ENCODE measurements around the gene RPS24.

The RPS24 gene

GRCh38 chr10:78028438-78029268 is 5.0 kb upstream of the RPS24 start:
- no peak for DNase-seq

GRCh38 chr10:78029269-78030226 is 4.1 kb upstream of the RPS24 start, which contains the start of gene POLR3A:
Gene POLR3A (minus strand): TSS chr10:78029515. CDS start chr10:78029407, 108 bp downstream.
- peak; percentile 82 for DNase-seq

- no peak for DNase-seq
These were observed 351 bp upstream of the RPS24 start for GRCh38 chr10:78033387-78033636.

DNA sequence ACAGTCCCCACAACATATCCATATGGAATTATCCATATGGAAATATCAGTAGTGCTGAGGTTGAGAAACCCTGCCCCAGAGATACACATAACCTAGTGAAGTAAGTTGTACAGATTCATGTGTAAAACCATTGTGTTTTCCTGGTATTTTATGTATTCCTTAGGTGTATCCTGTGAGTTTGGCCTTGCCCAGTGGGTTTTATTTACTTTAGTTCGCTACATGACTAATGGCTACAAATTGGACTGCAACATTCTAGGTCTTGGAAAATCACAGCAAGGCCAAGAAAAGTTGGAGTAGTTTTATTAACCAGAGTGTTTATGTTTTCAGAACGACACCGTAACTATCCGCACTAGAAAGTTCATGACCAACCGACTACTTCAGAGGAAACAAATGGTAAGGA is 1.4 kb downstream of the RPS24 start:
- no peak for DNase-seq

DNA sequence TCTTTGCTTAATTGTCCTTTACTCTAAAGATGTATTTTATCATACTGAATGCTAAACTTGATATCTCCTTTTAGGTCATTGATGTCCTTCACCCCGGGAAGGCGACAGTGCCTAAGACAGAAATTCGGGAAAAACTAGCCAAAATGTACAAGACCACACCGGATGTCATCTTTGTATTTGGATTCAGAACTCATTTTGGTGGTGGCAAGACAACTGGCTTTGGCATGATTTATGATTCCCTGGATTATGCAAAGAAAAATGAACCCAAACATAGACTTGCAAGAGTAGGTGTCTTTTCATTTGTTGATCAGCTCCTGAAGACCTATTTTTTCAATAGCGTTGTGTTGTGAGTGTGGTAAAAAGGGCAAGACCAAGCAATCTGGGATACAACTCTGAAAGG is 1.8 kb downstream of the RPS24 start:
- no peak for DNase-seq

DNA sequence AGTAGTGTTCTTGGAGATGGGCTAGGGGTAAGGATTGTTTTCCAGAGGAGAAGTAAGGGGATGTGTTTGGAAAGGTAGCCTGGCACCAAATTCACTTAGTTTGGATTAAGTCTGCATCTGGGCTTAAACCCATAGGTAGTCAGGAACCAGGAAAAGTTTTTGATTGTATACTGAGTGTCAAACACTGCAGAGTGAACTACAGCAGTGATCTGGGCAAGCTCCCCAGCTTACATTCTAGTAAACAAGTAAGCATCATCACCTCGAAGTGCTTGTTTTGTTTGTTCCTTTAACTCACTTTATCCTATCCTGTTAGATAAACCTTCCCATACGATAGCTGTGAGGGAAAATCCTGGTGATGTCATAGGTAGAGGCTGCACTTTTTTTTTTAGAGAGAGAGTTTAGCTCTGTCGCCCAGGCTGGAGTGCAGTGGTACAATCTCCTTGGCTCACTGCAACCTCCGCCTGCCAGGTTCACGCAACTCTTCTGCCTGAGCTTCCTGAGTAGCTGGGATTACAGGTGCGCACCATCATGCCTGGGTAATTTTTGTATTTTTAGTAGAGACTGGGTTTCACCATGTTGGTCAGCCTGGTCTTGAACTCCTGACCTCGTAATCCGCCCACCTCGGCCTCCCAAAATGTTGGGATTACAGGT is 2.4 kb downstream of the RPS24 start:
- no peak for DNase-seq

- DNase-seq, result no peak
These were observed 4.4 kb downstream of the RPS24 start for GRCh38 chr10:78038105-78038504.

GRCh38 chr10:78038791-78039547 is 5.3 kb downstream of the RPS24 start:
- no peak for DNase-seq

- no peak for DNase-seq
These were observed 6.1 kb downstream of the RPS24 start for GRCh38 chr10:78039743-78040142.

- DNase-seq, result no peak
These were observed 7.8 kb downstream of the RPS24 start for GRCh38 chr10:78041170-78042057.

DNA sequence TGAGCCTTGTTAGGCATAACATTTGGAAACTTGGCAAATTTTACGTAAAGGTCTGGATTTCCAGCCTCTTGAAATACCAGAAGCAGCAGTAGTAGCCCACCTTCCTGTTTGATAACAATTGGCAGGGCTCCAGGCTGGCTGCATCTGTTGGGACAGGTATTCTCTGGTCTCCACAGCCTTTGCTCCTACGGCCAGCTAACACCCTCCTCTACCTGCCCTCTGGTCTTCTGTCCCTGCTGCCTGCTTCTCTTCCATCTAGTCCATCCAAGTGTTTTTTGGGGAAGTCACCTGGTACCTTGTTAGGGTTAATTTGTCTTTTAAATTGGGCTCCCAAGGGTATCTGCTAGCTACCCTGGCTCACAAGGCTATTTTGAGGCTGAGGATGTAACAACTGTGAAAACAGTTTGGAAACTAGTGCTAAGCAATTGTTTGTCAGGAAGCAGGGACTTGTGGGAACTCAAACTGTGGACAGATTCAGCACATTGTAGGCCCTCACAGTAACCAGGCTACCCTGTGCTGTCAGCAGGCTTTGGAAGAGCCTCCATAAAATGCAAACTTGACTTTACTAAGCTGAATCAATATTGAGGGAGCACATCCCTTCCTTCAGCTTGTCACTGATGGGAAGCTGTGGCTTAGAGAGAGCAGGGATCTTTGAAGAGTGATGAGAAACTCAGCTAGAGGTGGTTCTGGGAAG is 8.5 kb downstream of the RPS24 start:
- no peak for DNase-seq

DNA sequence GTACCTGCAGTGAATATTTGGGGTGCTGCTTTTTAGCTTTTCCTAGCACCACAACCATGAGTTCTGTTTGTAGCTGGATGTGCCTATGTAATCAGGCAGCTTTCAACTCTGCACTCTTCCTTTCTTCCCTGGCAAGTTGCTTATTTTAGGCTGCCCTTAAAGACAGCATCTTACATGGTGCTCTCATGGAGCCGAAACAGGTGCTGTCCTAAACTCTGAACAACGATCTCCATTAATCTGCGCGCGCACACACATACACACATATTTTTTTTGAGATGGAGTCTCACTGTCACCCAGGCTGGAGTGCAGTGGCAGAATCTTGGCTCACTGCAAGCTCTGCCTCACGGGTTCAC is 9.1 kb downstream of the RPS24 start:
- no peak for DNase-seq

GRCh38 chr10:78044179-78044578 is 10.5 kb downstream of the RPS24 start:
- no peak for DNase-seq

DNA sequence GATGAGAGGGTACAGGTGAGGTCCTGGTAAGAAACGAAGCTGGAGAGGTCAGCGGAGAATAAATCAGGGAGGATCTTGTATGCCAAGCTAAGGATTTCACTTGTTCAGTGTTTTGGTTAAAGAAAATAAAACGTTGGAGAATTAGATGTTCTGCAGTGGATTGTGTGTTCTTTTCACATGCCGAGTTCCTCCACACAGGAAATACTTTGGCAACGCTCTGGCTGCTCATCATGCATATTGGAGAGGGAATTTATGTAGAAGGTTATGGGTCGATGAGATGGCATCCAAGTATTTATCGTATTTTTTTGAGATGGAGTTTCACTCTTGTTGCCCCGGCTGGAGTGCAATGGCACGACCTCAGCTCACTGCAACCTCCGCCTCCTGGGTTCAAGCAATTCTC is 11.0 kb downstream of the RPS24 start:
- DNase-seq, result no peak

DNA sequence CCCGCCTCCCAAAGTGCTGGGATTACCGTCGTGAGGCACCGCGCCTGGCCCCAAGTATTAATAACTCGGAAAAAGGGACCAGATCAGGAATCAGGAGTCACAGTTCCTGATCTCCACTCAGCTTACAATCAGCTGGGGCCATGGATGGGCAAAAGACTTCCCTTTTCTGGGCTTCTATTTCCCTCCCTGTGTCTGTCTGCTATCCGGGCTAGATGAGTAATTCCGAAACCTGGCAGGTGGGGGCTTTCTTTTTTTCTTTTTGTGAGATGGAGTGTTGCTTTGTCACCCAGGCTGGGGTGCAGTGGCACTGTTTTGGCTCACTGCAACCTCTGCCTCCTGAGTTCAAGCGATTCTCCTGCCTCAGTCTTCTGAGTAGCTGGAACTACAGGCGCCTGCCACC is 11.6 kb downstream of the RPS24 start:
- no peak for DNase-seq

GRCh38 chr10:78045856-78046255 is 12.2 kb downstream of the RPS24 start:
- DNase-seq, result no peak

GRCh38 chr10:78046711-78047269 is 13.1 kb downstream of the RPS24 start:
- no peak for DNase-seq

DNA sequence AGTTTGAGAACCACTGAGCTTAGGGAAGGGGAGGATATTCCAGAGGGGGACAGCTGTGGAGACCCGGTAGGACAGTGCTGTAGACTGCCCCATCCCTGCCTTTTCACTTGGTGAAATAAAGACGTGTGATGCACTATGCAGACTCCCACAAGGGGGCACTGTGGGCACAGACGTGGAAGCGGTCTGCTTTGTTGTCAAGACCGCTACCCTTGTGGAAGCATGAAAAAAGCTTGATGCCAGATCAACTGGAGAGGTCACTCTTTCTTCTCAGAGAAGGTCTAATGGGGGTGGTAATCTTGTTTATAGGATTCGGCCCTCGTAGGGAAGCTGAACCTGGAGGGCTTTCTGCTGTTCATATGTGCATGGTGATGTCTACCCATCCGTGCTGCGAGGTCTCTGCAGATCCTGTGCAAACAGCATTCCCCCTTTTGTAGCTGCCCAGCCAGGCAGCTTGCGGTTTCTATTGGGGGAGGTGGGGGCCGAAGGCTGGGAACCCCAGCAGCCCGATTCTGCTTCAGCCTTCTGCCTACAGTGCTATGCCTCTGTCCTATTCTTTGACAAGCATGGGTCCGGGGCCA is 13.7 kb downstream of the RPS24 start:
- DNase-seq, result peak; percentile 50

- DNase-seq, result no peak
These were observed 16.2 kb downstream of the RPS24 start for GRCh38 chr10:78049851-78050250.

GRCh38 chr10:78053211-78053868 is 19.7 kb downstream of the RPS24 start:
- DNase-seq, result no peak

Data from NCI-H1105 (cell line).